DMS53 treated with DMSO at 0.1 percent for 48 hours (cell line): Measurements from ENCODE around the gene KLHL21.
"Not testable (repeated sequence)": the region's sequence is repeated elsewhere in the genome, so short reads cannot be mapped to it uniquely, and the experiment has no call there.

Source experiments
- DNase-seq: peaks from one replicate; lab custom pipeline; 2025; ENCODE audit not compliant: unreplicated experiment; lab: John Stamatoyannopoulos, UW

Gene KLHL21

GRCh38 chr1:6585081-6585722 lies 17.5 kb downstream of the KLHL21 start:
- no peak for DNase-seq

GRCh38 chr1:6584126-6585080 lies 18.3 kb downstream of the KLHL21 start:
- no peak for DNase-seq

GRCh38 chr1:6582370-6582769 lies 20.3 kb downstream of the KLHL21 start:
- peak; percentile 88 for DNase-seq

- DNase-seq, result peak; percentile 68
Observed at GRCh38 chr1:6581561-6582305, 20.9 kb downstream of the KLHL21 start.

GRCh38 chr1:6580593-6581409 lies 21.9 kb downstream of the KLHL21 start:
- DNase-seq, result no peak

GRCh38 chr1:6580119-6580592 lies 22.5 kb downstream of the KLHL21 start:
- no peak for DNase-seq

- DNase-seq, result peak; percentile 95
Observed at GRCh38 chr1:6579374-6580118, 23.1 kb downstream of the KLHL21 start, which contains the start of gene ZBTB48. TSS of gene ZBTB48 (plus strand) at chr1:6579994. CDS start at chr1:6580610, 616 bp downstream.

- DNase-seq, result no peak
Observed at GRCh38 chr1:6578624-6579373, 23.9 kb downstream of the KLHL21 start.

- no peak for DNase-seq
Observed at GRCh38 chr1:6577831-6578525, 24.7 kb downstream of the KLHL21 start.

- DNase-seq, result no peak
Observed at GRCh38 chr1:6574818-6575217, 27.9 kb downstream of the KLHL21 start.

GRCh38 chr1:6574025-6574620 lies 28.5 kb downstream of the KLHL21 start:
- no peak for DNase-seq

- no peak for DNase-seq
Observed at GRCh38 chr1:6572653-6573383, 29.9 kb downstream of the KLHL21 start.

- DNase-seq, result no peak
Observed at GRCh38 chr1:6570987-6571386, 31.7 kb downstream of the KLHL21 start.

GRCh38 chr1:6570100-6570499 lies 32.6 kb downstream of the KLHL21 start:
- DNase-seq, result no peak

- no peak for DNase-seq
Observed at GRCh38 chr1:6569033-6569432, 33.6 kb downstream of the KLHL21 start.

GRCh38 chr1:6560267-6560666 lies 42.4 kb downstream of the KLHL21 start:
- DNase-seq, result no peak

- not testable (repeated sequence) for DNase-seq
Observed at GRCh38 chr1:6559161-6559560, 43.5 kb downstream of the KLHL21 start.
